ENCODE data around the gene DNAI2.

GRCh38 chr17:74316220-74316619 lies 42.2 kb downstream of the DNAI2 start:
- no peak for TF ChIP-seq CTCF (IDR thresholded peaks at IDR 0.05)
- TF ChIP-seq POLR2A (IDR thresholded peaks at IDR 0.05) = no peak
